Suppressor macrophage (primary cell): ENCODE results near the gene SLC4A8.

Experiments used
- DNase-seq, 4 experiments: peaks; one replicate each; pipeline ENCODE4 v3.0.0-alpha.2; 2020 to 2022
- total RNA-seq, 17 experiments: gene quantifications; one replicate each; lab custom pipeline; 2026; ENCODE audit warnings: mixed read lengths in 6 of 17, inconsistent platforms in 3 of 17; lab: John Stamatoyannopoulos, UW

The SLC4A8 gene
- total RNA-seq, result 7.8 to 137 (median 58.7) reads per million in 17 experiments

- DNase-seq, result peak; percentile 50 to 81 (median 68)
Observed at GRCh38 chr12:51424662-51425539, at the start of gene SLC4A8. SLC4A8 (plus strand) TSS chr12:51424831; CDS start chr12:51424988, 157 bp downstream.

DNA sequence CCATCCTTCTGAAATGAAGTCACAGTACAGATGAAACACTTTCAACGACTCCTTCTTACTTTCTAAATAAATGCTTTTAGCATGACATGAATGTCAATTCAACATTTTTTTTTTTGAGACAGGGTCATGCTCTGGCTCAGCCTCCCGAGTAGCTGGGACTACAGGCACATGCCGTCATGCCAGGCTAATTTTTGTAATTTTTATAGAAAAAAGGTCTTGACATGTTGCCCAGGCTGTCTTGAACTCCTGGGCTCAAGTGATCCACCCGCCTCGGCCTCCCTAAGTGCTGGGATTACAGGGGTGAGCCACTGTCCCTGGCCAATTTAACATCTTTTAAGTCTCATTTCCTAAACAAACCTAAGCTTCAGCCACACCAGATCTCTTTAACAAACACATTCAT is 49.8 kb upstream of the SLC4A8 start:
- DNase-seq, result no peak

DNA sequence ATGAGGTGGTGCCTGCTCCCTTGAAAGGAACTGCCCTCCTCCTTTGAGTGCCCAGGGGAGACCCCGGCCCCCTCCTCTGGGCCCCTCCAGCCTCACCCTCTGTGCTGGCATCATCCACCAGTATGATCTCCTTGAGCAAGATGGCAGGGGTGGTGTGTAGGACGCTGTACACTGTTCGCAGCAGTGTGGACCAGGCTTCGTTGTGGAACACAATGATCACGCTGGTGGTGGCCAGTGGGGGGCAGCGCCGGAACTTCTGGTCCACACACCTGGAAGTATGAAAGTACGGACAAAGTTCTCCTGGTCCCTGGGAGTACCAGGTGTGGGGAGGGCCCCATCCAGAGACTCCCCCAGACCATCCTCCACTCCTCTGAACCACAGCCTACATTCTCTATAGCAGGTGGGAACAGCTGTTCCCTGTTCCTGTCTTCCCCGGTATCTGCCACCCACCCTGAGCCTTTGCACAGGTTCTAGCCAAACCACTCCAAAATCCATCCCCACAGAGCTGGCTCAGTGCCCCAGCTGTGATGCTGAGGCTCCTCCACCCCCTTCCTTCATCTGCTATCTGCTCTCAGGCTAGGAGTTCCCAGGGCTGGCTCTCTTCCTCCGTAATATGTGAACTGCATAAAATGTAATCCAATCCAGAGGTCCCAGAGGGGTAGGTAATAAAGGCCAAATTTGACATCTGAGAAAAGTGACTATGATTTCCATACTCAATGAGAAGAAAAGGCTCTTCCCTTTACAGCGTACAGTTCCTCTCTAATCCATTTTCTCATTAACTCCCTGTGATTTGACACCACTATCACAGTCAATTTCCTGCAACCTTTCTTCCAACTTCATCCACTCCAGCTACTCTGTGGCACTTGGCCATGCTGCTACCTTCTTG is 47.3 kb upstream of the SLC4A8 start:
- no peak for DNase-seq

DNA sequence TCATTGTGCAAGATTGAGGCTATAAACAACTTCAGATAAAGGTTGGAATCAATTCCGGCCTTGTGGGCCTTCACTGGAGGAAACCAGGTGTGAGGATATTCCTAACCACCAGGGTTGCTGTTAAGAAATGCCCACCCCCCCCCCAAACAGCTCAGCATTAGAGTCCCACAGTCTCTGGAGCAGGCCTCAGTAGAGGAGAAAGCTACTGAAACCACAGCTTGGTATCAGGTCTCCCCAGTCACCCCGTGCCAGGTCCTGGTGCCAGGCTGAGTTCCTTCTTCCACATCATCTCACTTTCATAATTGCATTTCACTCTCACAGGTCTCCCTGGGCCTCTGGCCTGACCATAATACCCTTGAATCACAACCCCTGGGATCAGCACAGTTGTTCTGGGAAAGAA is 45.9 kb upstream of the SLC4A8 start:
- DNase-seq, result no peak

- DNase-seq, result no peak
Observed at GRCh38 chr12:51379571-51379970, 45.1 kb upstream of the SLC4A8 start.

- DNase-seq, result no peak
Observed at GRCh38 chr12:51381226-51382079, 43.2 kb upstream of the SLC4A8 start.

DNA sequence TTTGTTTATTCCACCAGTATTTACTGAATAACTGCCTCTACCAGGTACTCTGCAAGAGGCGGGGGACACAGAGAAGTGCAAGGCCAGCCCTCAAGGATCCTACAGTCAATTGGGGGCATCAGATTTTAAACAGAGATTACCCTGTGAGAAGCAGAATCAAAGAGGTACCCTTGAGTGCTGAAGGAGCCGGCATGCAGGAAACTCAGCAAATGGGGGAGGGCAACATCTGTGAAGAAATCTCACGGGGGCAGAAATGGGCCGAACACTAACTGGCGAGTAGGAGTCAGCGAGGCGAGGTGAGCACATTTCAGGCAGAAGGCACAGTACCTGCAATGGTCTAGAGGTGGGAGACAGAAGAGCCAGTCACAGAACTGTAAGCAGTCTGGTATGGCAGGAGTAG is 42.5 kb upstream of the SLC4A8 start:
- DNase-seq, result no peak

DNA sequence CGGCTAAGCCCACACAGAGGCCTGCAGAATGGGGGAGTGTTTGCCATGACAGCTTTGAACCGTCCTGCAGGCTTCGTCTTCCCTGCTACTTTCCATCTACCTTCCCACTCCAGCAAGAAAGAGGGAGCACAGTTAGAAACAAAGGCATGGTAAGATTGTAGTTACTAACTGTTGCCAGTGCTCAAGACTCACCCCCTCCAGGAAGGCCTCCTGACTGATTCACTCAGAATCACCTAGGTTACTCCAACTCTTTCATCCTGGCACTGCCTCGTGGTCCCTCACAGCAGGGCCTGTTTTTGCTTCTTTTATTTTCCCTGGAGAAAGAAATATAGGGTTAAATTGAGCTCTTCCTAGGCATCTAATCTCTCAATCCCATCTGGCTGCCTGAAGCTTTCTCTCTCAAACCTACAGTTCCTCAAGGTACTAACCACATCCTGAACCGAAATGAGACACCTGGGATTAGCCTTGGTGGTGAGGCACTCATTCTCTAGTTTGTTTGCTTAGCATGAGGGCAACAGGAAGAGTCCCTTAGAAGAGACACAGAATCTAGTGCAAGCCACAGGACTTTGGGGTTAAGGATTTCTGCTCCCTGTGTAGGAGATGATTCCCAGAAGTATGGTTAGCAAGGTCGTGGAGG is 41.2 kb upstream of the SLC4A8 start:
- DNase-seq, result no peak

DNA sequence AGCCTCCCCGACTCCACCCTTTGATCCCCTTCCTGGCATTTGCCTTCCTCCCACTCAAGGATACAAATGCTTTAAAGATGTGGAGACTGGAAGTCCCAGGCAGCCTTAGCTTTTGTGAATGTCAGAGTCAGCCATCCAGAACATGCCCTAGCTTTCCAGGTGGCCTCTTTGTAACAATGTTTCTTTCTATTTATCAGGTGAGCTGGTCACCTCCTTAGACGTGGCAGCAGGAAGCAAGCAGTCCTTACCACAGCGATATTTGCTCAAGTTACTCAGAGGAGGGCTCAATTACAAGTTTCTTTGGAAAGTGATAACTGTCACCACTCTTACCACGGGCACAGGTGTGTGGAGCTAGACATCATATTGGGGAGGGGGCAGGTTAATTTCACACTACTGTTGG is 38.3 kb upstream of the SLC4A8 start:
- no peak for DNase-seq

GRCh38 chr12:51388069-51388799 is 36.4 kb upstream of the SLC4A8 start:
- peak; percentile 79 to 87 (median 87) for DNase-seq

- peak in 3 of 4 experiments; percentile 39 to 53 (median 41) for DNase-seq
Observed at GRCh38 chr12:51388846-51389245, 35.8 kb upstream of the SLC4A8 start.

DNA sequence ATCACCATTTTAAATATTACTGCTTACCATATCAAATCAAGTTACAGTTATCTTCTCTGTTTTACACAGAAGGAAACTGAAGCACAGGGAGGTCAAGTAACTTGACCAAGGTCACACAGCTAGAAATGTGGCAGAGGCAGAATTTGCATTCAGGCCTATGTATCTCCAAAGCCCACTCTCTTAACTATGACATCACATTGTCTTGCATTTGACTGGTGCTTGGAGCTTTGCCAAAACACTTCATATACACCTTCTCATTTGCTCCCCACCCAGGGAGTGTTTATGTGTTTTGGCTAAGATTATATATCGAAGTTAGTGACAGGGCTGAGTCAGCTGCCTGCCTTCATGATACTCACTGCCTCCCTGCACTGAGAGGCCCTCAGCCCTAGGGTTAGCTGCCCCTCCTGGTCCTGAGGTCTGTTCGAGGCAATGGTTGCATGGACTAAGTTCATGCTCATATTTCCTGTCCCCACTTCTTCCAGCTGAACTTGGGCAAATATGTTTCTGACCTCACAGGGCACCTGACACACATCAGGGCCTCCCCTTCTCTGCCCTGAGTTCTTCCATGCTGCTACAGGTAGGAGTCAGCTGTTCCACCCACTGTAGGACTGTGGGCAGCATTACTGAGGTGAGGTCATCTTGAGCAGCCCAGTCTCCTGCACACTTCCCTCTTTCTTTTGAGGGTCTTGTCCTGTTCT is 35.2 kb upstream of the SLC4A8 start:
- peak; percentile 89 to 96 (median 92) for DNase-seq

GRCh38 chr12:51390457-51390856 is 34.2 kb upstream of the SLC4A8 start:
- DNase-seq, result no peak

DNA sequence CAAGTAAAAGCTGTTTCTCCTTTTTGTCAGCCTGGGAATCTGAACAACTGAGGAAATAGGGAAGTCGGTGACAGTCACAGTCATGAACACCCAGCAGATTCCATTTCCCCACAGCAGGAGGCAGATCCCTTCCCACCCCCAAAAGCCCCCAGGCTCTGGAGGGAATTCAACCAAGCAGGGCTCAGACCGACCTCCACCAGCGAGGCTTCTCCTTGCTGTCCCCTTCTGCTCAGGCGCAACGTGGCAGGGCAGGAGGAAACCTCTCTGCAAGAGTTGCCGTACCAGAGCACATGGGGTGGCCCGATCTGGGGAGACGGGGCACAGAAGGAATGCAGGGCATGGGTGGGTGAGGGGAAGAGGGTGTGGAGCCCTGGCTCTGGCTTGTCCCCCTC is 33.7 kb upstream of the SLC4A8 start:
- DNase-seq, result peak; percentile 89 to 96 (median 91)

DNA sequence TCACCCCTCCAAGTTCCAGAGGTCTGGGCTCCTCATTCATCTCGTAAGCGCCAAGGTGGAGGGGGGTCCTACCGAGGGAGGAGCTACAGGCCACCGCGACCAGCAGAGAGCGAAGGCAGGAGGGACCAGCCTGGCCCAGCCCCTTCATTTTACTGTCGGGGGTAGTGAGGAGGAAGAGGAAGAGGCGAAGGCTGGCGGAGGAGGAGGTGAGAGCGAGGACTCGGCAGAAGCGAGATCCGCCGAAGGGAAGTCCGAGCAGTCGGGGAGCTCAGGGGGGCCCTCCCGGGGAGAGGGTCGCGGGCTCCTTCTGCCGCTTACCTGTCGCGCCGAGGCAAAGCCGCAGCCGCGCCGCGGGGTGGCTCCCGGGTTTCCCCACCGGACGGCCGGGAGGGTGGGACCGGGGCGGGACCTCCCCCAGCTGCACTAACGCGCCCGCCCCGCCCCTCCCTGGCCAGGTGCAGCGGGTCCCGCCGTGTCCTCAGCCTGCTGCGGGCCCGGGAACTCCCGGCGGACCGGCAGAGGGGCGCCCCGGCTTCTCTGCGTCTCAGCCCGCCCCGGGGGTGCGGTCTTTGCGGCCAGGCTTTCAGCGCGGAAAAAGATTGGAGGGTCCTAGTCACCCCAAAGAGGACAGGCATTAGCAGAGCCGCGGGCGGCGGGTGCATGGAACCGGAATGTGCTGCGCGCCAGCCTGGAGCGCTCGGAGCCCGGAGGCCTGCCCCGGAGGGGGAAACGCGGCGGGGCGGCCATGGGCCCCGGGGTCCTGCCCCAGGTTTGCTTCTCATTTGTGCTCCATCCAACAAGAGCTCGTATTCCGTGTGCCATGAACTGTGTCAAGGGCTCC is 33.1 kb upstream of the SLC4A8 start, which contains the start of gene GALNT6:
GALNT6 (minus strand) TSS at position 124 of the 841 bp plus-strand sequence. CDS start 11,625 bp downstream, outside the sequence.
- DNase-seq, result peak; percentile 69 to 85 (median 76)

GRCh38 chr12:51392556-51393237 is 31.9 kb upstream of the SLC4A8 start:
- DNase-seq, result peak; percentile 69 to 78 (median 76)

DNA sequence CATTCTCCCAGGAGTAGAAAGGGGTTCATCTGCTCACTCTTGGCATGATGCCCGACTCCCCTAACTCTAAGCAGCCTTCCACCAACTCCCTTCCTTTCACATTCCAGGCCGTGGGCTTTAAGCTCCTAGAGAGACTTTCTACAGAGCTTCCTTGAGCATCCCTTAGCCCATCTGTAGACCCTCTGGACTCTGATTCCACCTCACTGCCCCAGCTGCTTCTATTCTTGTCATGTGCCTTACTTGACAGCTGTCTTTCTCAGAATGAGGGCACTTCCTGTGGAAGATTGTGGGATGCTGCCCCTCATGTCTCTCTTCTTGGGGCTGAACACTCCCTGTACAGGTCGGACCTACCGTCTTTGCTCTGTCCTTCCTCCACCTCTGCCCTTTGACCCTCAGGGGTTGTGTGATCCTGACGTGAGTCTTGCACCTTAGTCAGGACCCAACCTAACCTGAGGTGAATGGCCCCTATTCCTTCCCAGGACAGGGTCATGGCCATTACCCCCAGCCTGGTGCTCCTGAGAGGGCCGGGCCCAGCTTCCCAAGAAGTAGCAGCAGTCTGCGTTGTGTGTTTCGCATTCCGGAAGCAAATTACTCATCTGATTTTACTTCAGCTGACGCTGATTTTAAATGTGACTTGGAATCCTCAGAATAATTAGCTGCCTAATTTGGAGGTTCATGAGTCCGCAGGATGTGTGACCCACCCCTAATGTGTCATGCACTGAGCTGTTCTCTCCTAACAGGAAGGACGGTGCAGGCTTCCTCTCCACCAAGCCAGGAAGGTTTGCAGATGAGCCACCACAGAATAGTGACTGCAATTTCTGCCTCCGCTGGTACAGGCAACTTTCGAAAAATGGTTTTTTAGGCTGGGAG is 30.7 kb upstream of the SLC4A8 start:
- peak; percentile 89 to 97 (median 92) for DNase-seq
